NCI-H1417 treated with DMSO at 0.1 percent for 48 hours (cell line): ENCODE data around the gene KDELR1.

Experiments
- DNase-seq: peaks from one replicate; lab custom pipeline; 2025; lab: John Stamatoyannopoulos, UW

The KDELR1 gene

DNA sequence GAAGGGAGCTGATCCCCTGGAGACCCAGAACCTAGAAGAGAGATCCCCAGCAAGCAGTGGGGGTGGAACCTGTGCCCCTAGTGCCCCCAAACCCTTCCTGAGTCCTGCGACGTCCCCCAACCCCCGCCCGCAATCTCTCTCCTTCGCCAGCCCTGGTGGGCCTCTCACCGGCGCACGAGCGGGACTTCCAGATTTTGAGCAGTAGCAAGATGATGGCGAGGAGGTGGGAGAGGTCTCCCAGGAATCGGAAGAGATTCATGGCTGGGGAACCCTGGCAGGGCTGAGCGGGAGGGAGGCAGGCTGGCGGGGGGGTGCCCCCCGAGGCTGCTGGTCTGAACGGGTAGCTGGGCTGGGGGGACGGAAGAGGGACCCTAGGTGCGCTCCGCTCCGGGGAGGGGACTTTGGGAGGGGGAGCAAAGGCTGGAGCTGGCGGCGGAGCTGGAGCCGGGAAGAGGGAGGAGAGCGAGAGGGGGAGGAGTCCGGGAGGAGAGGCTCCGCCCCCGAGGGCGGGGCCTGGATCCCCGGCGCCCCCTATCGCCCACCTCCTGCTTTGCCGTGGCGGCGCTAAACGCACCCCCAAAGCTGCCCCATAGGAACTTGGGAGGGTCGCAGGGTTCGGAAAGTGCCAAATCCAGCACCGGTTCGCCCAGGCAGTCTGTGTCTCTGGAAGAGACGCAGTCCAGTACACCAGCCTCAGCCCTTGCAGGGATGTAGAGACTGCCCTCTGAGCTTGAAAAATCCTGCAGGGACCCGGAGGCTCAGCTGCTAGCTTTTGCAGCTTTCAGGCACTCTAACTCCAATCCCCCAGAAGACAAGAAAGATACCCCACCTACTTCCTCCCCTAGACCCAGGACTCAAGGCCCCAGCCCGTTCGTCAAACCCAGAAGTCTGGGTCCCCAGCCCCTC is at the start of gene KDELR1:
KDELR1 (minus strand) TSS at position 452 of the 906 bp plus-strand sequence; CDS start at position 259, 193 bp downstream.
- no peak for DNase-seq

DNA sequence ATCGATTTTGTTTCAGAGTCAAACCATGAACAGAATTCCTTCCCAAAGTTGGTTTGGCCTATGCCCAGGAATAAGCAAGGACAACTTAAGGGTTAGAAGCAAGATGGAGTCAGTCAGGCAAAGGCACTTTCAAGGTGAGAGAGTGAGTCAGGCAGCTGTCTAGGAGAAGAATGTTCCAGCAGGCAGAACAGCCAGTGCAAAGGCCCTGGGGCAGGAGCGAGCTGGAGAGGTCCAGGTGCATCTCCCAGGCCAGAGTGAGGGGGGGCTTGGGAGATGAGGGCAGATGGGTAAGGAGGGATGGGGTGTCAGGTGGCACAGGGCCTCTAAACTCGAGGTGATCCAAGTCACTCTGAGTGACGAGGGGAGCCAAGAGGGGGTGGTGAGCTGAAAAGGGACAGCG is 45.2 kb upstream of the KDELR1 start:
- no peak for DNase-seq

DNA sequence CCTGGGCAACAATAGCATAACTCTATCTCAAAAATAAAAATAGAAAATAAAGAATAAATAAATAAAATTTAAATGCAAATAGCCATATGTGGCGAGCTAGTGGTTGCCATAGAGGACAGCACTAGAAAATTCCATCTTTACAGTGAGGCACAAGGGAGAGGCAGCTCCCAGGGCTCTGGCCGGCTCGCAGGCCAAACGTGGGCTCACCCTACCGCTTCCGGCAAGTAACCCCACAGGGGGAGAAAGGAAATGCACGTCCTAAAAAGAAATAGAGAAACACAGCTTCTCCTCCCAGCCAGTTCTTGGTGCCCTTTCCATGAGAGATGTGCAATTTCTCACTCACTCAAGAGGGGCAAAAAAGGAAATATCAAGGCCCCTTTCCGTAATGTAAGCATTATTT is 42.0 kb upstream of the KDELR1 start:
- no peak for DNase-seq

DNA sequence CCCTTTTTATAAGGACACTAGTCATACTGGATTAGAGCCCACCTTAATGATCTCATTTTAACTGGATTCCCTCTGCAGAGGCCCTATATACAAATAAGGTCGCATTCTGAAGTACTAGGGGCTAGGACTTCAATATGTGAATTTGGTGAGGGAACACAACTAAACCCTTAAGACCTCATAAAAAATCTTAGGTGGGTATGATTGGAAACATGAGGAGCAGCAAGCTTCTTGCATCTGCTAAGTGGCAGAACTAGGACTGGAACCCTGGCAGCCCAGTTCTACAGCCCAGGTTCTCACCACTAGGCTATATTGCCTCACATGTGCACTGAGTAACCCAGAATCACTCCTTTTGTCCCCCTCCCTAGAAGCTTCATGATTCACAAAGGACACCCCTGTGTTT is 37.3 kb upstream of the KDELR1 start:
- DNase-seq = no peak

DNA sequence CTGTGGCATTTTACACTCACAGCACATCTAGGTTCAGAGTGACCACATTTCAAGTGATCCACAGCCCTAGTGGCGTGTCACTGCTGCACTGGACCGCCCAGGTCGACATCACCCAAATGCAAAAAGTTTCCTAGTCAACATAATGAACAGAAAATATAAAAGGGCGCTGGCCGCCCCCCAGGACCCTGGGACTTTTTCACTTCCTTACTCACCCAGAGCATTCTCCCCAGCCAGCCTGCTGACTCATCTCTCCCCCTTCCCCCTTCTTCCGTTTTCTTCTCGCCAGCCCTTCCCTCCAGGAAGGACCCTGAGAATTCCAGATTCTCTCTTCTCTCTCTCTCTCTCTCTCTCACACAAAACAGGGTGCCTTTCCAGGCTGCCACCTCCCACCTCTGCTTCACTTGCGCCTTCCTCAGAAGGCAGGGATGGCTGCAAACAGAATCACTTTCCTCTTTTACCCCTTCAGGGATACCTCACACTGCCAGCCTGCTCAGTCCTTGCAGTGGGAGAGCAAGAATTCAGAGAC is 33.4 kb upstream of the KDELR1 start:
- no peak for DNase-seq

DNA sequence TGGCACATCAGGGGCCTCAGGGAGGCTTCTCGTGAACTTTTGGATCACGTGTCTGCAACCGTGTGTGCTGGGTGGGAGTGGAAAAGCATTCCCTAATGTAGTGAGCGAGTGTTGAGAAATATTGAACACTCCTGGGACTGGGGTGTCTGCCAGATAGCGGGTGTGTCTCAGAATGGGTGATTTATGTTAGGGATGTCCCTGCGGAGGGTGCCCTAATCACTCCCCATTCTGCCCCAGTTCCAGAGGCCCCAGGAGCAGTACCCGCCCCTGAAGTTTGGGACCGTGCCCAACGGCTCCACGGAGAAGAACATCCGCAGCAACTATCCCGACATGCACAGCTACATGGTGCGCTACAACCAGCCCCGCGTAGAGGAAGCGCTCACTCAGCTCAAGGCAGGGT is 30.2 kb upstream of the KDELR1 start:
- DNase-seq = no peak

DNA sequence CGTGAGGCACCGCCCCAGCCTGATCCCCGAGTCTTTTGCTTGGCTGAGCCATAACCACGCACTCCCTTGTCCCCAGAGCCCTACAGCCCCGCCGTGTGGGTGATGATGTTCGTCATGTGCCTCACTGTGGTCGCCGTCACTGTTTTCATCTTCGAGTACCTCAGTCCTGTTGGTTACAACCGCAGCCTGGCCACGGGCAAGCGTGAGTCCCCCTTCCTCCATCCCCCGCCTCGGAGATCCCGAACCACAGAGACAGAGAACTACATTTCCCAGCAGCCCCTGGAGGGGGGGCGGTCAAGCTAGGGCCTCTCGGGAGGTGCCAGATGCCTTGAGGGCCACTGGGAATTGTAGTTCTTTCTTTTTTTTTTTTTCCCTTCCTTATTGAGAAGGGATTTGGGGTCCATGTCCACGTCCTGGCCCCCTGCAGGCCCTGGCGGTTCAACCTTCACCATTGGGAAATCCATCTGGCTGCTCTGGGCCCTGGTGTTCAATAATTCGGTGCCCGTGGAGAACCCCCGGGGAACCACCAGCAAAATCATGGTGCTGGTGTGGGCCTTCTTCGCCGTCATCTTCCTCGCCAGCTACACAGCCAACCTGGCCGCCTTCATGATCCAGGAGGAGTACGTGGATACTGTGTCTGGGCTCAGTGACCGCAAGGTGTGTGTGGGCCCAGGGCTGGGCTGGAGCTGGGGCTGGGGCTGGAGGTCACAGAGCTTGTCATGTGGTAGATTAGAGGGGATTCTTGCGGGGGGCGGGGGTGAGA is 28.0 kb upstream of the KDELR1 start:
- no peak for DNase-seq

DNA sequence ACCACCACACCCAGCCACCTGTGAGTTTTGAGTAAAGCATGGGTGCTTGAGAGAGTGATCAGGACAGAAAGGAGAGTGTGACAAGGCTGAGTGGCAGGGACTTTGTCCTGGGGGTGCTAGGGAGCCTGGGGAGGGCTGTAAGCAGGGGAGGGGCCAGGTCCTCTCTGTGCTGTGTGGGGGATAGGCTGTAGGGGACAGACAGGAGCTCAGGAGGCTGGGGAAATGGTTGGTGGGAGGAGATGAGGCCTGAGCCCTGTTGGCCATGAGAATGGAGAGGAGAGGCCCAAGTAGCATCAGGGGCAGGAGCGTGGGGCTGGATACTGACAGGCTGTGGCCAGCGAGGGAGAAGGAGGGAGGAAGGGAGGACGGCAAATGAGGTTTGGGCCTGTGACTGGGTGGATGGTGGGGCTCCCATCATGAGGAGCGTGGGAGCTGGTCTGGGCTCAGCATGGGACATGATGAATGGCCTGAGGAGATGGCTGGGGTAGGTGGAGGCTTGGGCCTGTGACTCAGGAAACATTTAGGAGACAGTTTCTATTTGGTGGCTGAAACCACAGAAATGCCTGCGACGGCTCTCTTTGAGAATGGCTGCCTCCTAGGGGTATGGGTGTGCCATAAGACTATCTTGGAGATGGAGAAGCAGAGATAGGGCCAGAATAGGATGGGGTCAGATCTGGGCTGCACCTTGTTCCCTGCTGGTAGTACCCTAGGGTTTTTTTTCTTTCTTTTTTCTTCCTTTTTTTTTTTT is 27.1 kb upstream of the KDELR1 start:
- DNase-seq = no peak

DNA sequence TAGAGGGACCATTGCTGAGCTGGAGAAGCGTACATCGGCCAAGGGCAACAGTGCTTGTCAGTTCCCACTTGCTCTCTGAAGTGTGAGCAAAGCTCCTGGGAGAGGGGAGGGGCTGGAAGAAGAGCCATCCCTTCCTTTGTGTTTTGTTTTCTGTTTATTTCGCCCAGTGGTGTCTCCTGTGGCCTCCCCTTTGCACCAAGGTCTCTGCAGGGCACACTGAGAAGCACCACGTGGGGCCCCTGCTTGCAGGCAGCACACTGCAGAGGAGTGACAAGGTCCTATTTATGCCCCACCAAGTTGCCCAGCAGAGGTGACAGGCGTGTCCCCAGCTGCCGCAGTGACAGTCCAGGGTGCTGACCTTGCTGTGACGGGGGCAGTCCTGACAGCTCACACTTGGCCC is 26.1 kb upstream of the KDELR1 start:
- no peak for DNase-seq

DNA sequence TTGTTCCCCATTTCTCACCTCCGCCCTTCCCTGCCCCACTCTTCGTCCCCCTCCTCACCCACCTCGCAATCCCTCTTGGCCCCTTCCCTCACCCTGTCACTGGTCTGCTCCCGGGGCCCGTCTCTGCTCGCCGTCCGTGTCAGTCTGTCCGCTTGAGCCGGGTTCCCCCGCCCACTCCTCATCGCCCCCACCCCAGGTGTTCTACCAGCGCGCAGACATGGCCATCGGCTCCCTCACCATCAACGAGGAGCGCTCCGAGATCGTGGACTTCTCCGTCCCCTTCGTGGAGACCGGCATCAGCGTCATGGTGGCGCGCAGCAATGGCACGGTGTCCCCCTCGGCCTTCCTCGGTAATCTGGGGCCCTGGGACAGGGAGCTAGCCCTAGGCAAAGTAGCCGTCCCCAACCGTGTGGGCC is 24.5 kb upstream of the KDELR1 start:
- DNase-seq = no peak

DNA sequence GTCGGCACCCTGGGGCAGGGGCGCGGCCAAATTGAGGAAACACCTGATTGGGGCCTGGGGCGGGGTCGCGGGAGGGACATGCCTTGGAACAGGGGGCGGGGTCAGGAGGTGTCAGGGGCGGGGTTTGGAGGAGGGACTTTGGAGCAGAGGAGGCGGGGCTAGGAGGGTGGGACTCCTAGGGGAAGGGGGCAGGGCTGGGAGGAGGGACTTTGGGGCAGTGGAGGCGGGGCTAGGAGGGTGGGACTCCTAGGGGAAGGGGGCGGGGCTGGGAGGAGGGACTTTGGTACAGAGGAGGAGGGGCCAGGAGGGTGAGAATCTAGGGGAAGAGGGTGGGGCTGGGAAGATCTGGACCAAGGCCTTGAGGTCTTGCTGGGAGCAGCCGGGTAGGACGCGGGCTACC is 24.0 kb upstream of the KDELR1 start:
- DNase-seq = no peak

DNA sequence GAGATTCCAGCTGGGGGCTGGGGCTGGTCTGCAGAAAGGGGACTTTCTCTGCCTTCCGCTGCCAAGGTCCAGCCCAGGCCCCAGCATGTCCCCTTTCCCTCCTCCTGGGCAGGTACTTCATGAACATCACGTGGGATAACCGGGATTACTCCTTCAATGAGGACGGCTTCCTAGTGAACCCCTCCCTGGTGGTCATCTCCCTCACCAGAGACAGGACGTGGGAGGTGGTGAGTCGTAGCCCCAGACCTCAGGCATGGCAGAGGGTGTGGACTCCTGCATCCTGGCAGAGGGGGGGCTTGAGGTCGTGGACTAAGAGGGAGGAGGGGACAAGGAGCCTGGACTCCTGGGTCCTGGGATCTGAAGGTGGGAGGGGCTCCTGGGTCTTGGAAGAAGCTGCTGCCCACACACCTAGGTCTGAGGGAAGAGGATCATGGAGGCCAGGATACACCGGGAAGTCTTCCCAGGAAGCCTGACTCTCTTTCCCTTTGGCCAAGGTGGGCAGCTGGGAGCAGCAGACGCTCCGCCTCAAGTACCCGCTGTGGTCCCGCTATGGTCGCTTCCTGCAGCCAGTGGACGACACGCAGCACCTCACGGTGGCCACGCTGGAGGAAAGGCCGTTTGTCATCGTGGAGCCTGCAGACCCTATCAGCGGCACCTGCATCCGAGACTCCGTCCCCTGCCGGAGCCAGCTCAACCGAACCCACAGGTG is 22.7 kb upstream of the KDELR1 start:
- DNase-seq = no peak

DNA sequence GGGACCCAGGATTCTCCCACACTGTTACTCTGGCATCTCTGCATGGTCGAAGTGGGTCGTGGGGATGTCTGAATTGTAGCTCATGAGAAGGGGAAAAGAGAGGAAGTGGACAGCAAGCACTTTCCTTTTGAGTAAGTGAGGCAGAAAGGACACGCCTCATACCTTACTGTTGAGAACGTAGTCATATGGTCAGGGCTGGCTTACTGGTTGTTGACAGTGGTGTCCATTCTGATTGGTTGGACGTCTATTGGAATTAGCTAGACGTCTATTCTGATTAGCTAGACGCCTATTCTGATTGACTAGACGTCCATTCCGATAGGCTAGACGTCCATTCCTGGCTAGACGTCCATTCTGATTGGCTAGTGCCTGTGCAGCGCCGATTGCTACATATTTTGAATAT is 14.5 kb upstream of the KDELR1 start:
- no peak for DNase-seq

DNA sequence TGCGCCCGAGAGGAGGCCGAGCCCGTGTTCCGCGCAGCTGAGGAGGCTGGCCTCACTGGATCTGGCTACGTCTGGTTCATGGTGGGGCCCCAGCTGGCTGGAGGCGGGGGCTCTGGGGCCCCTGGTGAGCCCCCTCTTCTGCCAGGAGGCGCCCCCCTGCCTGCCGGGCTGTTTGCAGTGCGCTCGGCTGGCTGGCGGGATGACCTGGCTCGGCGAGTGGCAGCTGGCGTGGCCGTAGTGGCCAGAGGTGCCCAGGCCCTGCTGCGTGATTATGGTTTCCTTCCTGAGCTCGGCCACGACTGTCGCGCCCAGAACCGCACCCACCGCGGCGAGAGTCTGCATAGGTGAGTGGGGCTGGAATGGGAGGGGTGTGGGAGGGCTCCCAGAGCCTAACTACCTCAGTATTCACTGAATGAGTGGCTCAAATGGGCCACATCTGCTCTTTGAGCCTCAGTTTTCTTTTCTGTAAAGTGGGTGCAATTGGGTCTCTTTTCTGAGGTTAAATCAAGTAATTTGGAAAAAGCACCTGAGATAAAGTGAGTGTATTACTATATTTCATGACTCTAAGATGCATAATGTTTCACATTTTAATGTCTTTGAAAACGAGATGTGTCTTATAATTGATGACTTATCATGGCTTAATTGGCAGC is 13.8 kb upstream of the KDELR1 start:
- DNase-seq = no peak

DNA sequence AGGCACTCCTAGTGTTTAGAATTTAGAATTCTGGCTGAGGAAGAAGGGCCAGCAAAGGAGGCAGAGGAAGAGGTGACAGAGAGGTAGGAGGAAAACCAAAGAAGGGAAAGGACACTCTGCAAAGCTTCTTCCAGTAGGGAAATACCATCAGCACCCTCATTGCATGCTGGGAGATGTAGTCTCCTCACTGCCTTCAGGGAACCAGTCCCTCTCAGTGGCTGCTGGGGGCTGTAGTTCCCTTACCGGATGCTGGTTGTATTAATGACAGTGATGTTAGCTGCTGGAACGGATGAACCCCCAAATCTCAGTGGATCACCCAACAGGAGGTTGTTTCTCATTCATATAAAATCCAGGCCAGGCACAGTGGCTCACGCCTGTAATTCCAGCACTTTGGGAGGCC is 12.3 kb upstream of the KDELR1 start:
- no peak for DNase-seq

DNA sequence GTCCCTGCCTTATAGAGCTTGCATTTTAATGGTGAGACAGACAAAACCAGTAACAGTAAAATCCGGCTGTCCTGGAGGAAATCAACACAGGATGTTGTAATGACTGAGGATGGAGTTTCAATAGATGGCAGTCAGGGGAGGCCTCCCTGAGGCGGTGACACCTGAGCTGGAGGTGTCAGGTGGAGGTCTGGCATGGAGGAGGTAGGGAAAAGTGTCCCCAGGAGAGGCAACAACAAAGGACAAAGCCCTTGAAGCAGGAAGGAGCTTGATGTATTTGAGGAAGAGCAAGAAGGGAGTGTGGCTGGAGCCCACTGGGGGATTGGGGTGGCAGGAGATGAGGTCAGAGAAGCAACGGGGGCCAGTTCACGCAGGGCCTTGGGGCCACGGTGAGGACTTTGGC is 9.9 kb upstream of the KDELR1 start:
- no peak for DNase-seq

DNA sequence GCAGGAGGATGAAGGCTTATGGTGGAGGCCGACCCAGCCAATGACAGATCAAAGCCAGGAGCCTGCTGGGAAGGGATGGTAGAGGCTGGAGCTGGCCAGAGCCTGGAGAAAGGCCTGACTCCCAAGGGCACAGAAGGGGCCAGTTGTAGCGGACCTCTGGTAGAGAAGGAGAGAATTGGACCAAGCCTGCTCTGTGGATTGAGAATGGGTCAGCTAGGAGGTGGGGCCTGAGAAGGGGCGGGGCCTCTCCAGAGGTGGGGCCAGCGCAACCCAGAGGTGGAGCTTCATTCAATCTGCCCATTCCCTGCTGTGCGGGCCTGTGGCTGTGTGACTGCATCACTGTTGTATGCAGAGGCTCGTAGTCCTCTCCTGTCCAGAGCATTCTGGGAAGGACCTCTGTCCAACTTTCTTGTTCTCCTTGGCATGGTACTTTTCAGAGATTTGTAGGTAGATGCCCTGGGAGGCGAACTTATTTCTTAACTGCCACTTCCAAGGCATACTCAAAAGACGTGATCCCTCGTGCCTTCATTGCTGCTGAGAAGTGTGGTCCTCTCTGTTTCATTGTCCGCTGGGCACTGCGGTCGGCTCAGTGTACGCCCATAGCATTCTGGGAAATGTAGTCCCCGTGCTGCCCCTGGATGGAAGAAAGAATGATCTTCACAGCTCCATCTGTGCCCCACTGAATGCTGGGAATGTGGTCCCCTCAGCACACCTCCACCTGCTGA is 8.8 kb upstream of the KDELR1 start:
- no peak for DNase-seq

DNA sequence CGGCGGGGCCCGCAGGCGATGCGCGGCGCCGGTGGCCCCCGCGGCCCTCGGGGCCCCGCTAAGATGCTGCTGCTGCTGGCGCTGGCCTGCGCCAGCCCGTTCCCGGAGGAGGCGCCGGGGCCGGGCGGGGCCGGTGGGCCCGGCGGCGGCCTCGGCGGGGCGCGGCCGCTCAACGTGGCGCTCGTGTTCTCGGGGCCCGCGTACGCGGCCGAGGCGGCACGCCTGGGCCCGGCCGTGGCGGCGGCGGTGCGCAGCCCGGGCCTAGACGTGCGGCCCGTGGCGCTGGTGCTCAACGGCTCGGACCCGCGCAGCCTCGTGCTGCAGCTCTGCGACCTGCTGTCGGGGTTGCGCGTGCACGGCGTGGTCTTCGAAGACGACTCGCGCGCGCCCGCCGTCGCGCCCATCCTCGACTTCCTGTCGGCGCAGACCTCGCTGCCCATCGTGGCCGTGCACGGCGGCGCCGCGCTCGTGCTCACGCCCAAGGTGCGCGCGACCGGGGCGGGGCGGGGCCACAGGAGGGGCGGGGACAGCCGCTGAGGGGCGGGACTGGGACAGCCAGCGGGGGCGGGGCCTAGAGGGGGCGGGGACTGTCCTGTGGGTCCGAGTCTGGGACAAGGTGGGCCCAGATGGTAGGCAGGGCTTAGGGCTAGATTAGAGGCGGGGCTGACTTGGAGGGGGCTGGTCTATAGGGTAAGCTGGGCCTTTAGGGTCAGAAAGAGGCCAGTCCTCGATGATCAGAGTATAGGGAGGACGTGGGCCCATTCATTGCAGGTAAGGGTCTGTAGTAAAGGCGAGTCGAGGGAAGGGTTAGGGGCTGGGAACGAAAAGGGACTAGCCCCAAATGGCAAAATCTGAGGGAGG is 7.3 kb upstream of the KDELR1 start:
- DNase-seq = no peak

DNA sequence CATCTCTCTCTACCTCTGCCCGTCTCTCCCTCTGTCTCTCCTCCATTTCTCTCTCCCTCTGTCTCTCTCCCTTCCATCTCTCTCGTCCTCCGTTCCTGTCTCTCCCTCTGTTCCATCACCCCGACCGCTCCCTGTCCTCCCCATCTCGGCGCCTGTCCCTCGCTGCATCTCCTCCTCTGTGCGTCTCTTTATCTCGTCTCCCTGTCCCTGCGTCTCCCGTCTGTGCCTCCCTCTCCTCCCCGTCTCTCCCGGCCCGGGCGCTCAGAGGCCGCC is 6.7 kb upstream of the KDELR1 start:
- DNase-seq = no peak
